ENCODE results near the gene RHOV.

RHOV gene

GRCh38 chr15:40904552-40905201 is 30.6 kb upstream of the RHOV start:
- Histone ChIP-seq H3K27me3 (ENCODE audit: control insufficient read depth, low read length) (no peaks in the 10 kb centered on the region), H3K9me2 (replicated peaks; ENCODE audit: control insufficient read depth, low read length) (no peaks in the 10 kb centered on the region), H3K27ac (ENCODE audit: low read depth, low read length) (no peak overlapping the region), H4K20me1 (ENCODE audit: control insufficient read depth, insufficient read depth, low read depth, low read length) (no peaks in the 10 kb centered on the region), H3K4me2 (ENCODE audit: low read length) (no peak overlapping the region), H3K4me1 (ENCODE audit: control insufficient read depth, low read length) (peaks cover 44% of the 10 kb centered on the region), H3F3A (ENCODE audit: control insufficient read depth, insufficient read depth) (peaks cover 9% of the 10 kb centered on the region; the same call in 1 of the 2 replicates), H3K36me3 (ENCODE audit: control insufficient read depth, low read length) (peaks cover 43% of the 10 kb centered on the region), H3K9me3 (ENCODE audit: control insufficient read depth, insufficient read depth, low read length) (no peaks in the 10 kb centered on the region), H3K79me2 (ENCODE audit: control insufficient read depth, low read length) (peaks cover 19% of the 10 kb centered on the region), H3K4me3 (ENCODE audit: low read length) (no peak overlapping the region)
- TF ChIP-seq EZH2phosphoT487 (IDR thresholded peaks at IDR 0.05; ENCODE audit: borderline replicate concordance, low read length) (no peak), CTCF (IDR thresholded peaks at IDR 0.05; ENCODE audit: low read depth, low read length, poor library complexity, severe bottlenecking) (no peak)

- H3K4me3 ChIP-seq (ENCODE audit: low read length) = peak overlapping the region; percentile 37
- H3K9me2 ChIP-seq (replicated peaks; ENCODE audit: control insufficient read depth, low read length) = no peaks in the 10 kb centered on the region
- TF ChIP-seq EZH2phosphoT487 (IDR thresholded peaks at IDR 0.05; ENCODE audit: borderline replicate concordance, low read length) (no peak), CTCF (IDR thresholded peaks at IDR 0.05; ENCODE audit: low read depth, low read length, poor library complexity, severe bottlenecking) (no peak)
- peak overlapping the region; percentile 42 for H3K4me2 ChIP-seq (ENCODE audit: low read length)
- H3K27me3 ChIP-seq (ENCODE audit: control insufficient read depth, low read length) = no peaks in the 10 kb centered on the region
- H3K36me3 ChIP-seq (ENCODE audit: control insufficient read depth, low read length) = peaks cover 53% of the 10 kb centered on the region
- H3K79me2 ChIP-seq (ENCODE audit: control insufficient read depth, low read length) = peaks cover 19% of the 10 kb centered on the region
- H3F3A ChIP-seq (ENCODE audit: control insufficient read depth, insufficient read depth) = 0 out of 2 replicates have a peak, but pooled peaks cover 2% of the 10 kb centered on the region
- no peaks in the 10 kb centered on the region for H4K20me1 ChIP-seq (ENCODE audit: control insufficient read depth, insufficient read depth, low read depth, low read length)
- H3K4me1 ChIP-seq (ENCODE audit: control insufficient read depth, low read length) = peaks cover 44% of the 10 kb centered on the region
- peak overlapping the region; percentile 48 for H3K27ac ChIP-seq (ENCODE audit: low read depth, low read length)
- H3K9me3 ChIP-seq (ENCODE audit: control insufficient read depth, insufficient read depth, low read length) = no peaks in the 10 kb centered on the region
These were observed 28.8 kb upstream of the RHOV start for GRCh38 chr15:40902605-40903561.

- Histone ChIP-seq H4K20me1 (ENCODE audit: control insufficient read depth, insufficient read depth, low read depth, low read length) (no peaks in the 10 kb centered on the region), H3K9me3 (ENCODE audit: control insufficient read depth, insufficient read depth, low read length) (no peaks in the 10 kb centered on the region), H3K79me2 (ENCODE audit: control insufficient read depth, low read length) (peaks cover 21% of the 10 kb centered on the region), H3K27me3 (ENCODE audit: control insufficient read depth, low read length) (no peaks in the 10 kb centered on the region), H3K9me2 (replicated peaks; ENCODE audit: control insufficient read depth, low read length) (no peaks in the 10 kb centered on the region), H3K36me3 (ENCODE audit: control insufficient read depth, low read length) (peaks cover 63% of the 10 kb centered on the region), H3K4me1 (ENCODE audit: control insufficient read depth, low read length) (peaks cover 27% of the 10 kb centered on the region), H3F3A (ENCODE audit: control insufficient read depth, insufficient read depth) (peaks cover 6% of the 10 kb centered on the region), H3K4me3 (ENCODE audit: low read length) (no peak overlapping the region), H3K4me2 (ENCODE audit: low read length) (no peak overlapping the region), H3K27ac (ENCODE audit: low read depth, low read length) (no peak overlapping the region)
- TF ChIP-seq EZH2phosphoT487 (IDR thresholded peaks at IDR 0.05; ENCODE audit: borderline replicate concordance, low read length) = no peak
These were observed 27.0 kb upstream of the RHOV start for GRCh38 chr15:40901053-40901443.
